Parathyroid adenoma (tissue), 2 donors: ENCODE results near the gene SPRR3.

ENCODE experiments used
- H2AFZ ChIP-seq: fragments of 300-600 bp; sonication (generic); one replicate; pipeline ENCODE4 v1.7.0; 2017; ENCODE audit warnings: antibody characterized with exemption, mild to moderate bottlenecking
- H3K27ac ChIP-seq: fragments of 300-600 bp; sonication (generic); one replicate; pipeline ENCODE4 v1.7.0; 2017
- H3K27me3 ChIP-seq: fragments of 300-600 bp; sonication (generic); one replicate; pipeline ENCODE4 v1.7.0; 2017; ENCODE audit warnings: low read length; ENCODE audit not compliant: control insufficient read depth, insufficient read depth
- H3K36me3 ChIP-seq: fragments of 300-600 bp; sonication (generic); one replicate; pipeline ENCODE4 v1.7.0; 2017; ENCODE audit warnings: low read length; ENCODE audit not compliant: control insufficient read depth, insufficient read depth
- H3K4me1 ChIP-seq: fragments of 300-600 bp; sonication (generic); one replicate; pipeline ENCODE4 v1.7.0; 2017; ENCODE audit warnings: control low read depth
- H3K4me2 ChIP-seq: fragments of 300-600 bp; sonication (generic); one replicate; pipeline ENCODE4 v1.7.0; 2017; ENCODE audit warnings: low read length
- H3K4me3 ChIP-seq: fragments of 300-600 bp; sonication (generic); one replicate; pipeline ENCODE4 v1.7.0; 2017; ENCODE audit warnings: low read depth, low read length
- H3K79me2 ChIP-seq: fragments of 300-600 bp; sonication (generic); one replicate; pipeline ENCODE4 v1.7.0; 2017; ENCODE audit warnings: control low read depth
- H3K9ac ChIP-seq: fragments of 300-600 bp; sonication (generic); one replicate; pipeline ENCODE4 v1.7.0; 2017; ENCODE audit warnings: mild to moderate bottlenecking
- H3K9me3 ChIP-seq: fragments of 300-600 bp; sonication (generic); one replicate; pipeline ENCODE4 v1.7.0; 2017; ENCODE audit warnings: low read length; ENCODE audit not compliant: control insufficient read depth
- CTCF ChIP-seq: fragments of 300-600 bp; sonication (generic); IDR thresholded peaks from one replicate; pipeline ENCODE4 v1.7.0; 2017; ENCODE audit warnings: antibody characterized with exemption, mild to moderate bottlenecking
- donor health status: primary hyperparathyroidism.

The SPRR3 gene

GRCh38 chr1:152964536-152964935 lies 37.0 kb upstream of the SPRR3 start:
- Histone ChIP-seq H3K27me3 (no peaks in the 10 kb centered on the region), H3K4me3 (no peak overlapping the region), H3K9ac (no peak overlapping the region), H3K79me2 (no peaks in the 10 kb centered on the region), H2AFZ (no peak overlapping the region), H3K27ac (no peak overlapping the region), H3K36me3 (no peaks in the 10 kb centered on the region), H3K9me3 (no peaks in the 10 kb centered on the region), H3K4me2 (no peak overlapping the region), H3K4me1 (no peaks in the 10 kb centered on the region)
- no peak for TF ChIP-seq CTCF

- Histone ChIP-seq H3K27ac (no peak overlapping the region), H2AFZ (no peak overlapping the region), H3K4me2 (no peak overlapping the region), H3K9me3 (no peaks in the 10 kb centered on the region), H3K4me1 (no peaks in the 10 kb centered on the region), H3K79me2 (no peaks in the 10 kb centered on the region), H3K27me3 (no peaks in the 10 kb centered on the region), H3K36me3 (no peaks in the 10 kb centered on the region), H3K4me3 (no peak overlapping the region), H3K9ac (no peak overlapping the region)
- no peak for TF ChIP-seq CTCF
Observed at GRCh38 chr1:152965853-152966252, 35.7 kb upstream of the SPRR3 start.

- Histone ChIP-seq H3K27ac (no peak overlapping the region), H3K4me2 (no peak overlapping the region), H3K9ac (no peak overlapping the region), H3K79me2 (no peaks in the 10 kb centered on the region), H3K36me3 (no peaks in the 10 kb centered on the region), H3K9me3 (no peaks in the 10 kb centered on the region), H3K27me3 (no peaks in the 10 kb centered on the region), H2AFZ (no peak overlapping the region), H3K4me1 (no peaks in the 10 kb centered on the region), H3K4me3 (no peak overlapping the region)
- TF ChIP-seq CTCF, result no peak
Observed at GRCh38 chr1:152967201-152967600, 34.3 kb upstream of the SPRR3 start.

- H3K4me1 ChIP-seq, result no peaks in the 10 kb centered on the region
- H3K9me3 ChIP-seq, result no peaks in the 10 kb centered on the region
- no peak overlapping the region for H3K27ac ChIP-seq
- H3K27me3 ChIP-seq, result no peaks in the 10 kb centered on the region
- no peak overlapping the region for H2AFZ ChIP-seq
- TF ChIP-seq CTCF, result no peak
- no peak overlapping the region for H3K9ac ChIP-seq
- H3K36me3 ChIP-seq, result no peaks in the 10 kb centered on the region
- no peak overlapping the region for H3K4me3 ChIP-seq
- H3K4me2 ChIP-seq, result no peak overlapping the region
- no peaks in the 10 kb centered on the region for H3K79me2 ChIP-seq
Observed at GRCh38 chr1:152968248-152968647, 33.3 kb upstream of the SPRR3 start.

- H3K36me3 ChIP-seq, result no peaks in the 10 kb centered on the region
- no peak overlapping the region for H3K9ac ChIP-seq
- no peaks in the 10 kb centered on the region for H3K27me3 ChIP-seq
- H3K27ac ChIP-seq, result no peak overlapping the region
- H3K9me3 ChIP-seq, result no peaks in the 10 kb centered on the region
- no peaks in the 10 kb centered on the region for H3K4me1 ChIP-seq
- TF ChIP-seq CTCF, result no peak
- H3K4me2 ChIP-seq, result no peak overlapping the region
- H2AFZ ChIP-seq, result no peak overlapping the region
- H3K79me2 ChIP-seq, result no peaks in the 10 kb centered on the region
- H3K4me3 ChIP-seq, result no peak overlapping the region
Observed at GRCh38 chr1:152969036-152969435, 32.5 kb upstream of the SPRR3 start.
